NCI-H187 treated with DMSO at 0.1 percent for 48 hours (cell line): ENCODE data around the gene CNOT4.

Source experiments
- DNase-seq: peaks from one replicate; lab custom pipeline; 2025; lab: John Stamatoyannopoulos, UW

Gene CNOT4

DNA sequence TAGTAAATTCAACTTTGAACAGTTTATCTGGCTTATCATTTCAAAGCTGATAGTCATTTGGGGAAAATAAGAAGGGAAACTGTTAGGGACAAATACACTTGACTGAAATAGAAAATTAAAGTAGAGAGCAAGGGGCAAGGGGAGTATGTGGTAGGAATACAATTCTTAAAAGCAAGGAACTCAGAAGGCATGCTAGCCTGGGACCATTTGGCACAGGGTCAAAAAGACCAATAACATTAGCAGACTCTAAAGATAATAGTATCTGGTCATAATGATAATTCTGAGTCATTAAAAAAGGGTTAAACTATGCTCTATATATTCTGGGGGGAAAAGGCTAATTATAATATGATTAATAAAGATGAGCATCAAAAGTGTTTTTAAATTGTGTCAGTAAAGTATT, 112.2 kb downstream of the CNOT4 start:
- DNase-seq: no peak

DNA sequence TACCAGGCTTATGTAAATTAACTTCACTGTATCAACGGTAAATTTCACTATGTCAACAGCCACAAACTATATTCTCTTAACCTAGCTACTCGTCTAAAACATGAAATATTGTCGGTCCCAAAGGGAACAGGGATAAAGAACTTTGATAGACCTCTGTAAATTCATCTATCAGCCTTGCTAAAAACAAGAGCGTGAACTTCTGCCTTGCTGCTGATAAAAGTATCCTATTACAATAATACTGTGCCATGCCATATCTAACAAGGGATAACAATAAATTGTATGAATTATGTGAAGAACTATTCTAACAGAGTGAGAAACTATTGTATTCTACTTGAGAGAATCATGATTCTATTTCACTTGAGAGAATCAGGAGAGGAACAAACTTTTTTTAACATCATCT, 117.2 kb downstream of the CNOT4 start:
- DNase-seq: no peak

DNA sequence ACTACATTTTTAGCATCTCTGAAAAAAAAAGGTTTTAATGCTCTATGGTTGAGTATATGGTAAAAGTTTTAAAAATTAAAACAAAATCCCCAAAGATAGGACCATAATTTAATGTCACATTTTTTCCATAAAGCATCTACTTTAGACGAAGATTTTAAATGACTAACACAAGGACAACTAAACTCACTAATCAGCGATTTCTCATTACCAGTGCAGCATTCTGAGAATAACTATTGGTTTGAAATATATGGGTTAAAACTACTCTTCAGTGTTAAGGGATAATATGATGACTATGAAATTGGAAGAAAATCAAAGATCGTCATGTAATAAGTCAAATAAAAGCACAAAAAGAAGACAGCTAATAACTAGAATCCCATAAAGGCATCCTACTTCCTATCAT, 118.4 kb downstream of the CNOT4 start:
- no peak for DNase-seq

DNA sequence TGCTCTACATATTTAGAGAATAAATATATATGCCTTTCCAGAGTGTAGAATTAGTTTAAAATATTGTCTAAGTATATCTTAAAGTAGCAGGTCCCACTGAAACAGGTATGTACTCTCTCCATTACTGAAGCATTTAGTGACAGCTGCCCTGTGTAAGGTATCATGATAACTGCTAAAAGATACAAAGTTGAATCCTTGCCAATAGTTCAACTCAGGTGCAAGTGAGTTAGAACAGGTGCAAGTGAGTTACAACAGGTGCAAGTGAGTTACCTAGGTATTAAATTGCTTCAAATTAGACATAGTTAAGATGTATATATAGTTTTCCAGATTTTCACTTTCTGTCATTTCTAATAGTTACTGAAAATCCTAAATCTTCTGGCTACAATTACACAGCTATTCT, 119.1 kb downstream of the CNOT4 start:
- no peak for DNase-seq

DNA sequence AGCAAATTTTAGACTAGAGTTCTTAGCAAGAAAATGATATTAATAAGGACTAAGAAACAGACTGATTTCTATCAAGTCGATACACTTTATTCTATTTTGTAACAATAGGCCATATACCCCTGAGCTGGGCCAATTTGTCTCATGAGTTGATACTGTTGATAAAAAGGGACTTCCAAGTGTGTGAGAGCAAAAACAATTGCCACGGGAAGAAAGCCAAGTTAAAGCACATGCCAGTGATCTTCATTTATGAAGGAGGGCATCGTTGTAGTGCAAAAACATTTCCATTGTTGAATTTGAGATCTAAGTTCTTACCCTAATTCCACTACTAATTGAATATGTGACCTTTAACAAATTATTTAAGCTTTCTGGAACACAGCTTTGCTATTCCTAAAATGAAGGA, 119.9 kb downstream of the CNOT4 start:
- DNase-seq: no peak

DNA sequence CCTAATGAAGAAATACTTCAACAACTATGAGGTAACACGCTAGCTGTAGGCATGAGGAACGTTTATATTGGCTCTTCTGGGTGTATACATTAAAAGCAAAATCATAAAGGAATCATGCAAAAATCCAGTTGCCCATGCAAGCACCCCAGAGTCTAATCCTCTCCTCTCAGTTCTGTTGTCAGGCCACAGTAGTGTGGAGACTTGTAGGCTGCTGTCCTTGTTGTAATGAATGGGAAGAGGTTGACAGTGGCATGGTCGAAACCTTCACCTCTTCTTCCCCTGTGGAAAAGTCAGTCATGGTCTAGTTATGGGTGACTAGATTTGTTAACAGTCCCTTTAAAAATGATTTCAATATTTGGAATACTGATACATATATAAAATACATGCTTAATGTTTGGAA, 121.3 kb downstream of the CNOT4 start:
- no peak for DNase-seq

DNA sequence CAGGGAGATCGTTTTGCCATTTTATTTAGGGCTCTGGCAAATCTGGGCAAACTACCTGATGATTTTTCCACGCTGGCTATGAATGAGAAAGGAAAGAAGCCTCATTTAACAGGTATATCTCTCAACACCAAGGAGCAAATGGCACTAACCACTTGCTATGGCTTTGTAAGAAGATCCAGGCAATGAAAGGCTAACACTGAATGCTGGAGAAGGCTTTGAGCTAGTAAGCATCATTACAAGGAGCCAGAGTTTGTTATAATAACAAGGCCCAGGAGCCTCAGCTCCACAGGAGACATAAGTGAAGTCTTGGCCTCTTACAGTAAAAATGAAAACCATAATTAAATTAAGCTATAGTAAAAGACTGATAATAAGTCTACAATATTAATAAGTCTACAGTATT, 123.1 kb downstream of the CNOT4 start:
- no peak for DNase-seq

DNA sequence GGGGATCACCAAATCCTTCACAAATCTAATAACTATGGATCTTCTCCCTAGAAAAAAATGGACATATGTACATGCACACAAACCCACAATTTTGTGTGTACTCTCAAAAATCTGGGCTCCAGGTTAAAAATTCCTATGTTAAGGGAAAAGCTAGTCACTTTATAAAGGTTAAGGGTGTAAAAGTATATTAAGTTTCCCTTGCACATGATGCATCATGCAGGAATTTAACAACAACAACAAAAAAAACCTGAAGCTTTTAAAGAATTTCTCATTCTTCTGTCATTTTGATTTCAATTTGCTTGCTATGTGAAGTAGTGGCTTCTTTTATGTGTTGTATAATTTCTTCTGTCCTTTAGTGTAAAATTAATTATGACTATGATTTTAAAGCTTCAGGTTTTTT, 123.7 kb downstream of the CNOT4 start:
- DNase-seq: no peak

DNA sequence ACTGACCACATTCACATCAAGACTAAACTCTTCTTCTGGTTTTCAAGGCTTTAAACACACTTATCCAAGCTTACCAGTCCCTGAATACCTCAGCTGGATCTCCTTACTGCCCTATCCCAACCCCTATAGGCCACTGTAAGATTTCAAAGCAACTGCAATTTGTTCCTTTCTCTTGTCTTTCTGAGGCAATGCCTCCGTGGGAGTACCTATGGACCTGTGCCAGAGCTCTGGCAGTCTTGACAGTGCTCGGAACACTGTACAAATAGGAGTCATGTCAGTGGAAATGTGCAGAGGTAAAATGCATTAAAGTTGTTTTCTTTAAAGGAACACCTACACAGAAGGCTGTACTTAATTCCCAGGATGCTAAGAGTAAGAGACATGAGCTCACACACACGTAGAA, 124.7 kb downstream of the CNOT4 start:
- DNase-seq: no peak

DNA sequence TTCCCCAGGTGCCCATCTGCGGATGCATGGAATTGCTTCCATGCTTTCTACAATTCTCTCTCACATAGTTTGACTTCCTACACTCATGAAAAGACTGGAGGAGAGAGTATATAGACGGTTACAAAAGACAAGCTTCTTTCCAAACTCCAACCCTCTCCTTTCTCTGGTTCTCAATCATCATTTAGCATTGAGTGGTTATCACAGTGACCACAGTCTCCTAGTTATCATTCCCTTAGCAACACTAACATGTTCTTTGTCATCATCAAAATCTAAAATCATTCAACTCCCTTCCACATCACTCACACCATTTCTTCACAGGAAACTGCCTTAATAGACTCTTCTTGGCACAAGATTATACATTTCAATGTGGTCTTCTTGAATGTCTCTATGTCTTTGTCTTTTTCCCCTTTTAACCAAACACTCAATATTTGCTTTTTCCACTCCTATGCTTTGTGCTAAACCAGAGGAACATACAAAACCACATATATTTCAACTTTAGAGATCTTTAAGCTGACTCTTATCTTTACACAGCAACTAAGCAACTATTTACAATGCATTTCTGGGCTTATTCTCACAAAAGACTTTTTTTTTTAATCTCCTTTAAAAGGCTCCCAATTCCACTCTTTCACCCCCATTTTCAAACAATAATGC, 126.3 kb downstream of the CNOT4 start:
- no peak for DNase-seq

DNA sequence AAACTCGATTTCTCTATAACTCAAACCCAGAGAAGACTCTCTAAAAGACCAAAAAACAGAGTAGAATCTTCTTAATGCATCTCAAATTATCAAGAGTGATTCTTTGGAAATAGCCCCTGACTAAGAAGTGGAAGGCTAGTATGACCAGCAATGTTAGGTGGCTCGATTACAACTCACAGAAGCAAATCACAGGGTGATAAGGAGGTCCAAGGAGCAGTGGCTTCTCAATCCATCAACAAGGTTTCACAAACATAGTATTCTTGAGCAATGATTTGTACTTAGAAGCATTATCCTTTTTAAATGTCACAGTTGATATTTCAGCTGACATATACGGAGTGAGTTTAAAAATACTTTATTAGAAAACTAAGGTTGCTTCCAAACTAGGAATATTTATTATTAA, 127.7 kb downstream of the CNOT4 start:
- DNase-seq: no peak

DNA sequence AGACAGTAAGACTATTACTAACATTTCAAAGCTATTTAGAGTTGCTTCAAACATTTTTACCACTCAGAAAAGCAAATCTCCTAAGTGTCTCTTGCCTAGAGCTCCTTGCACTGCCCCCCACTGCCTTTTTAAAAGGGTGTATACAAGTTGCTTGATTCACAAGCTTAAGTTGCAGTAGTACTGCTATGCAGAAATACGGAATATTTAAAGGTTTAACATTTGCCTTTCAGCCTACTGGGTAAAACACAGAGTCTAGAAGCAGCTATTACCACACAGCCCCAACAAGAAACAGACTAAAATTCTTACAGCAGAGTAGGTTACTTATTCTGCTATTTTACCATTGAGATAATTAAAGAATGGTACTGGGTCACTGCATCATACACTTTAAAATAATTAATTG, 128.5 kb downstream of the CNOT4 start:
- DNase-seq: no peak

DNA sequence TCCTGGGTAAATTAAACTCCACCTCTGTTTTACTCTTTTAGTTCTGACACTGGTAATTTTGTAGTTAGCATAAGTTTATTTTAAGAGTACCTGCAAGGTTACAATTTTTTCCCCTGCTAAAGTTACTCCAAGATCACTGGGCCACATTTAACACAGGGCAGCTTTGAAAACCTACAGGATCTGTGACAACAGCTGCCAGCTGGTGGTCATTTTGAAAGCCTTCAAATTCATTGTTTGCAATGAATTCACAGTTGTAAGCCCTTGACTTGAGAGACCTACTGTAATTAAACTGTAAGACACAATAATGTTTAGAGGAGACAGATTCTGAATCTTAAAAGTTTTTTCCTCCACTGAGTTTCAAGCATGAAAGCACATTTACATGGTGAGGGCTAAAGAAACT, 129.6 kb downstream of the CNOT4 start:
- no peak for DNase-seq

DNA sequence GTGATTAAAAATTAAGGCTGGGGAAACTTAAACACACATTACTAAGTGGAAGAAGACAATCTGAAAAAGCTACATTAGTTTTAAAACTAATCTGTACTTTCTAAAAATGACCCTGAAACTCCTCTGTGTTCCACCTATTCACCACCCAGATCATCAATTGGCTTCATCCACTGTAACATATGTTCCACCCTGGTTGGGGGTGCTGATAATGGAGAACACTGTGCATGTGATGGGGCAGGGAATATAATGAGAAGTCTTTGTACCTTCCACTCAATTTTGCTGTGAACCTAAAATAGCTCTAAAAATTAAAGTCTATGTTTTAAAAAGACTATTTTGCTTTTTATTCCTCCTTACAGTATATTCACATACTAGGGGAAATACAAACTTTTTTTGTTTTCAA, 132.7 kb downstream of the CNOT4 start:
- DNase-seq: no peak

DNA sequence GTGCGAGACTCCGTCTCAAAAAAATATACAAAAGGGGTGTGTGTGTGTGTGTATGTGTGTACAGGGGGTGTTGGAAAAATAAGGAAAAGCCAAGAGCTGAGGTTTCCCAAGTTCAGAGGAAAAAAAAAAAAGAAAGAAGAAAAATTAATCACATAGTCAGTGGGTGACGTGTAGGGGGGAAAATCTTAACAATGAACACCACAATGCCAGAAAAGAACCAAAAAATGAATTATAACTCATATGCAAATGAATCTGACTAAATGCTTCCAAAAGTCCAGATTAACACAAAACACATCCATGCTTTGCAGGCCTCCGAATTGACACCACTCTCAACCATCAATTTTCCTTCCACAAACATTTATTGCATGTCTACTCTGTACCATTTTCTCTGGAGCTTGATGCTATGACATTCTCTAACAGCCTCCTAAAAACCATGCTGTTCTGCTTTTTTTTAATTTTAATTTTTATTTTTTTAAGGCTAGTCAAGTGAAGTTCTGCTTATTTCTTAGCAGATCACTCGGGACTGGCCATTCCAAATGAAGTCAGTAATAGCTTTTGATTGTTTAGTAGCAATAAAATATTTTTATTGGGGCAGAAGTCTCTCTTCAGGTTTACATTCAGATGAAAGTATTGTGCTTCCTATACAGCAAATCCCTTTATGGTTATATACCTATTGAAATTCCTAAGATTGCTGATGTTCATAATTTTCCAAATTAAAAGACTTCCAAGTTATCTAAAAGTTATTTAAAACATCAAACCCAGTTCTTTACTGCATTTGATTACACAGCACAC, 133.8 kb downstream of the CNOT4 start:
- DNase-seq: no peak

DNA sequence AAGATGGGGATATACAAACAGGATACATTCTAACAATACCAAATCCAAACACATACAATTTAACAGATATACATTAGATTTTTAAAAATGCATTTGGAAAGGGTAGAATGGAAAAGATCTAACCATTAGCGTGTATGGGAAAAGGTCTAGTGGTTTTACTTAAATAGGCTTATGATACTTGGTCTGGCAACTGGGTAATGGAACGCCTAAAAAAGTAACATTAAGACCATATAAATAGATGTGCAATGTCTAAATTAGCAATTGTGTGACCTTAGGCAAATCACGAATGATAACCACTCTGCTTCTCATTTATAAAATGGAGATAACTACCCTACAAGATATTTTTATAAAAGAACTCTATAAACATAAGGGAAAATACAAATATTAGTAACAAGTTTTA, 135.2 kb downstream of the CNOT4 start:
- no peak for DNase-seq

DNA sequence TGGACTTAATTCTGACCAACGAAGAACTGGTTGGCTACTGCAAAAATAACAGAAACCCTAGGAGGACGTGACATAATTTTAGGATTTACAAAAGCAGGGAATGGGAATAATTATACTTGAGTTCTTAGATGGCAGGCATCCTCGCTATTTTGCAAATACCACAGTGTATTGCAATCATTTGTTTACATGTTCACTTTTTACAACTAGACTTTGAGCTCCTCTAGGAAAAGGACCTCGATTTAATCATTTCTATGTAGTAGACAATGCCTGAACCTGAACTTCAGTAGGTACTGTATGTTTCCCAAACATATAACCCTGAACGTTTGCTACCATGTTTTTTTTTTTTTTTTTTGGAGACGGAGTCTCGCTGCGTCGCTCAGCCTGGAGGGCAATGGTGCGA, 137.7 kb downstream of the CNOT4 start:
- DNase-seq: no peak

DNA sequence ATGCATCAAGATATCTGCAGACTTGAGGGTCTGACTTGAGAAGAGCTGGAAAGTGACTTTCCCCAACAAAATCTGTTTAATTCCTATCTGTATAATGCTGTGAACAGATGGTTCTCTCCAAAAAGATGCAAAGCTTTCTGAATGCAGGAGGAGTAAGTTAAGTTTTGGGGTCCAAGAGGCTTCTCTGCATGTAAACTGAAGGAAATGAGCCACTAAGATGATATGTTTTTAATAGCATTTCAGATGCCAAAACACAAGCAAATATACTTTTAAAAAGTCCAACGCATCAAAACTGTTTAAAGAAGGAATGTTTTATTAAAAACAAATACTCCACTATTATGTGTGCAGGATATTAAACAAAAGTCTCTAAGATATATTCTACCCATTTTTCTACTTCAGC, 139.2 kb downstream of the CNOT4 start:
- DNase-seq: no peak

DNA sequence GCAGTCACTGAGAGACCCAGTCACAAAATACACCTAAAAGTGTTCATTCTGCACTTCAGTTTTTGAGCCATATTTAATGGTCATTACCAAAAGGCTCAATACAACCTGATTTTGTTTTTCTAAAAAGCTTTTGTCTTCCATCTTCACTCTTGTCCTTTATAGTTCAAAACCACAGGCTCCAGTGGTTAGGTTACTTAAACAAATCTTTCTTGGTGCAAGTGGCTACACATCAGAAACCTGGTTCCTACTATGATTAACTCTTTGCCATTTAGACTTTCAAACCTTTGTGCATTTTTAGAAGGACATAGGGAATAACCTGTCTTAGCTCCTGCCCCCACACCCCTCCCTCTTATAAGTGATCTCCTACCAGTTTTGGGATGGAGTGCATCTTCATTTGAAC, 140.5 kb downstream of the CNOT4 start:
- DNase-seq: no peak

DNA sequence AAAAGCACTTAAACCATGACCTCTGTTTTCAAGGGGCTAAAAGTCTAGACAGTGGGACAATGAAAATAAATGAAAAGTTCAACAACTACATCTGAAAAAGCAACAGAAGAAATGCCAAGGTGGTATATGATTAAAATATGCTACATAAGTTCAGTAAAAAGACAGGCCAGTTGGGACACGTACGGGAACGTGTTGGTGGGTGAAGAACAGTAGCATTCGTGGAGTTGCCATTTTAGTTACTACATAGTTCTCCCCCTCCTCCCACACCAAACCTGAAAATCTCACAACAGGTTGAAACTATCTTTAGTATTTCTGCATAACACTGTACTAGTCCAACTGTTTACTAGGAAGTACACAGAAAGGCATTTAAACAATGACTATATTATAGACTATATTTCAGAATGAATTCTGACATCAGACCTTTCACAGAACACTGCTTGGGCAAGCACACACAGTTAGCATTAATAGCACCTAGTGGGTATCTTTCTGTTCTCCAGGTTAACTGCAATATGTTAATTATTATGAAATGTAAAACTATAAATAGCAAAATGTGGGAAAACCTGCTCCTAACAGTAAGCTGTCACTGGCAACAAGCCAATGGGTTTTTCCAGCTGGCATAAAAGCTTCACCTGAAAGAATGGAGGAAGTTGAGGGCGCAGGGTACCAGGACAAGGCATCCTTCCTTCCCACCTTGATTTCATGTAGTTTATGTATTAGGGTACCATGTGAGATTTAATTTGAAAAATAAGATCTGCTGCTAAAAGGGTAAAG, 141.3 kb downstream of the CNOT4 start:
- no peak for DNase-seq

DNA sequence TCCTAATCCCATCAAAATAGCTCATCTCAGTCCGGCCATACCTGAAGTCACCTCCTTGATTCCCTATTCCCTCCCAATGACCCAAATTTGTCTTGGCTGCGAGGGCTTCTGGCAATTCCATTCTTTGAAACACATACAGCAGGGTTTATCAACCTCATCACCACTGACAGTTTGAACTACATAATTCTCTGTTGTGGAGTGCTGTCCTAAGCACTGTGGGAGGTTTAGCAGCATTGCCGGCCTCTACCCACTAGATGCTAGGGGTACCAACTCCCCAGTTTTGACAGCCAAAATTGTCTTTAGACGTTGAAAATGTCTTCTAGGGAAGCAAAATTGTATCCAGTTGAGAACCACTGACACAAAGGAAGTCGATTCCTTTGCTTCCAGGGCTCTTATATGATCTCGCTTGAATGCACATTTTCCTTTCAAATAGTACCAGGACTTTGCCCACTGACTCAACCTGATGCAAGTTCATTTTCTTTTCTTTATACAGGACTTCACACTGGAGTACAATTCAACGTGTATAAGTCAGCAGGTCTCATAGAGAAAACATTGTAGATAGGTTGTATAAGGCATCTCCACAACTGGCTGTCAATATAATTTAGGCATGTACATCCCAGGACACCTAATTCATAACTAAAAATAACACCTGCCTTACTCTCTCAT, 142.9 kb downstream of the CNOT4 start:
- DNase-seq: no peak

DNA sequence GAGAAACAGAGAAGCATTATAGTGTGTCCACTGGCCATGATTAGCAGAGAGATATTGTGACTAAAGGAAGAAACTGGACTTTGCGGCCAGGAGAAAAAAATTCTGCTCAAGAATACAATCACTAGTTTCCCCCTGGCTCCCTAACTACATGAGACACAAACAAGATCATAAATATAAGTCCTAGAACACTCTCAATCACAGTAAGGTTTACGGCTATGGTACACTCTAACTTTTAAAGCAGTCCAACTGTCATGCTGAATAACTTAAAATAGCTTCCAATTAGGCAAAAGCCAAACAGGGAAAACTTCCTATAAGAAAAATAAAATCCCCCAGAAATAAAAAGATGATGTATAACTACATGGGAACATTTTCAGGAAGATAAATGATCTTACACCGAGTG, 144.2 kb downstream of the CNOT4 start:
- DNase-seq: no peak

DNA sequence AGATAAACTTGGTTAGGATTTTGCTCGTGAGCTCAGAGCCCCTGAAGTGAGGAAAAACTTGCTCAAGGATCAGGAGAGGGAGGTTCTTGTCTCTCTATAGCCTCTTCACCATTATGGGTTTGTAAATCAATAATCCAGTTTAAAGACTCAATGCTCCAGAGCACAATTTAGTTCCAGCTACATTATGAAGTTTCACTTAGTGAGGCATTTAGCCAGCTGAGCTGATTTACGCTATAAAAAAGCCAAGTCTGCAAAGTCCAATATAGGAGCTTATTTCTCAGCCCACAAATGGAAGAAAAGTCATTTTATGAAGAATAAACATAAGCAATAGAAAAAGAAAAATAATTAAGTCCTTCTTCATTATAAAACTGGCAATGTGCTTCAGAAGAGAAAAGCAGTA, 145.7 kb downstream of the CNOT4 start:
- DNase-seq: no peak
